SK-N-SH (cell line): ENCODE results near the gene PYGO2.

Experiments
- ELF1 ChIP-seq: IDR thresholded peaks from 2 replicates; pipeline ENCODE4 v1.4.0; 2012
- EZH2phosphoT487 ChIP-seq: fragments of 200-600 bp; sonication (generic); IDR thresholded peaks from 2 replicates; pipeline ENCODE4 v1.6.1; 2017; ENCODE audit warnings: low read depth, mixed run types, mild to moderate bottlenecking, antibody characterized with exemption, moderate library complexity, borderline replicate concordance
- FOXM1 ChIP-seq: IDR thresholded peaks from 2 replicates; pipeline ENCODE4 v1.4.0; 2012; ENCODE audit warnings: low read depth, mild to moderate bottlenecking
- PBX3 ChIP-seq: IDR thresholded peaks from 2 replicates; pipeline ENCODE4; 2012
- RAD21 ChIP-seq: IDR thresholded peaks from 2 replicates; pipeline ENCODE4 v1.6.1; 2012; ENCODE audit warnings: mild to moderate bottlenecking, low read length
- RFX5 ChIP-seq: IDR thresholded peaks from 2 replicates; pipeline ENCODE4 v1.6.1; 2012; ENCODE audit warnings: mild to moderate bottlenecking, improper control_type of control experiment, low read length
- SIN3A ChIP-seq: IDR thresholded peaks from 2 replicates; pipeline ENCODE4 v1.6.1; 2012; ENCODE audit warnings: low read depth, mild to moderate bottlenecking, low read length, moderate library complexity, borderline replicate concordance
- TF ChIP-seq, protein P1 (sequence below): fragments of 150-350 bp; IDR thresholded peaks from 2 replicates; pipeline ENCODE4 v1.6.1; 2017; ENCODE audit warnings: antibody characterized with exemption, low read length, low read depth, borderline replicate concordance

GRCh38 chr1:155000411-155000725 is 38.8 kb upstream of the PYGO2 start:
- no peak for TF ChIP-seq ELF1
- TF ChIP-seq RFX5: no peak
- no peak for TF ChIP-seq SIN3A
- TF ChIP-seq FOXM1: no peak
- TF ChIP-seq, protein P1, sequence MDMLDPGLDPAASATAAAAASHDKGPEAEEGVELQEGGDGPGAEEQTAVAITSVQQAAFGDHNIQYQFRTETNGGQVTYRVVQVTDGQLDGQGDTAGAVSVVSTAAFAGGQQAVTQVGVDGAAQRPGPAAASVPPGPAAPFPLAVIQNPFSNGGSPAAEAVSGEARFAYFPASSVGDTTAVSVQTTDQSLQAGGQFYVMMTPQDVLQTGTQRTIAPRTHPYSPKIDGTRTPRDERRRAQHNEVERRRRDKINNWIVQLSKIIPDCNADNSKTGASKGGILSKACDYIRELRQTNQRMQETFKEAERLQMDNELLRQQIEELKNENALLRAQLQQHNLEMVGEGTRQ: no peak
- TF ChIP-seq RAD21: no peak
- TF ChIP-seq EZH2phosphoT487: no peak
- no peak for TF ChIP-seq PBX3
